HepG2 (cell line): ENCODE data around the gene LRRC8E. TPM values are rescaled to one million over a fixed set of nuclear protein-coding genes. Genes with fewer than 3 reads are reported as not detected.

Source experiments
- DR1 ChIP-seq: sonication (generic); formaldehyde crosslinking; IDR thresholded peaks from 2 replicates; pipeline ENCODE4 v1.8.0; 2021; ENCODE audit warnings: mild to moderate bottlenecking, missing genetic modification reagents, inconsistent platforms
- MIER3 ChIP-seq: IDR thresholded peaks from 2 replicates; pipeline ENCODE4 v1.6.1; 2016; ENCODE audit warnings: missing compliant biosample characterization, borderline replicate concordance
- SRSF4 ChIP-seq: fragments of 200-400 bp; formaldehyde crosslinking; IDR thresholded peaks from one replicate; pipeline ENCODE4 v1.6.1; 2018; ENCODE audit warnings: mild to moderate bottlenecking, low read depth, low read length, moderate library complexity; ENCODE audit not compliant: poor library complexity, severe bottlenecking
- ZFX ChIP-seq: sonication (generic); formaldehyde crosslinking; IDR thresholded peaks from 2 replicates; pipeline ENCODE4 v1.4.0; 2020; ENCODE audit warnings: mild to moderate bottlenecking, low read depth, missing genetic modification reagents, moderate library complexity
- ZNF431 ChIP-seq: sonication (generic); formaldehyde crosslinking; IDR thresholded peaks from 2 replicates; pipeline ENCODE4 v1.9.0; 2022; ENCODE audit warnings: missing genetic modification reagents, low read depth, mild to moderate bottlenecking, borderline replicate concordance
- polyA plus RNA-seq, 8 experiments: library from polyadenylated mRNA; depleted of rRNA in 3 of 8; stranded (reverse) in 7 of 8; unstranded in 1 of 8; fragments of >200 nt; fragmentation: Illumina TruSeq in 4 of 8; extraction: Trizol in 4 of 8; gene quantifications; 2 replicates each; pipeline versions ENCODE4 v1.2.1 to v1.2.3, GENCODE V29; 2011 to 2016; ENCODE audit warnings: low read depth in 4 of 8, missing spikeins in 1 of 8, mixed read lengths in 1 of 8; ENCODE audit not compliant: insufficient read depth in 1 of 8
- total RNA-seq, 5 experiments: library from RNA; depleted of rRNA; stranded (reverse); fragments of >200 nt; fragmentation: Illumina TruSeq; extraction: Trizol; gene quantifications; 2 replicates each; pipeline ENCODE4 v1.2.3, GENCODE V29; 2016; ENCODE audit warnings: low read depth in 1 of 5
- TF ChIP-seq, protein P1 (sequence below): IDR thresholded peaks from 2 replicates; pipeline ENCODE4 v1.6.1; 2016; ENCODE audit warnings: missing compliant biosample characterization, missing genetic modification reagents, borderline replicate concordance
- TF ChIP-seq, protein P2 (sequence below): sonication (generic); formaldehyde crosslinking; IDR thresholded peaks from 2 replicates; pipeline ENCODE4 v1.4.0; 2020; ENCODE audit warnings: missing genetic modification reagents
- TF ChIP-seq, protein P3 (sequence below): sonication (generic); formaldehyde crosslinking; IDR thresholded peaks from 2 replicates; pipeline ENCODE4 v1.5.1; 2020; ENCODE audit warnings: mild to moderate bottlenecking, missing genetic modification reagents
- TF ChIP-seq, protein P4 (sequence below): sonication (generic); formaldehyde crosslinking; IDR thresholded peaks from 2 replicates; pipeline ENCODE4 v1.4.0; 2020; ENCODE audit warnings: missing genetic modification reagents, mild to moderate bottlenecking, borderline replicate concordance
- TF ChIP-seq, protein P5 (sequence below): sonication (generic); formaldehyde crosslinking; IDR thresholded peaks from 2 replicates; pipeline ENCODE4 v1.5.0; 2020; ENCODE audit warnings: mild to moderate bottlenecking, missing genetic modification reagents, borderline replicate concordance
- TF ChIP-seq, protein P6 (sequence below): sonication (generic); formaldehyde crosslinking; IDR thresholded peaks from 2 replicates; pipeline ENCODE4 v1.4.0; 2020; ENCODE audit warnings: missing genetic modification reagents, mild to moderate bottlenecking, borderline replicate concordance
- TF ChIP-seq, protein P7 (sequence below): fragments of 450-650 bp; IDR thresholded peaks from 2 replicates; pipeline ENCODE4 v1.6.1; 2017

LRRC8E gene
- total and polyA plus RNA-seq, 2 of the 13 experiments (the other 11 are each of a cell fraction or from before 2014, with no cell fraction given) = 8.0 to 10.3 TPM

DNA sequence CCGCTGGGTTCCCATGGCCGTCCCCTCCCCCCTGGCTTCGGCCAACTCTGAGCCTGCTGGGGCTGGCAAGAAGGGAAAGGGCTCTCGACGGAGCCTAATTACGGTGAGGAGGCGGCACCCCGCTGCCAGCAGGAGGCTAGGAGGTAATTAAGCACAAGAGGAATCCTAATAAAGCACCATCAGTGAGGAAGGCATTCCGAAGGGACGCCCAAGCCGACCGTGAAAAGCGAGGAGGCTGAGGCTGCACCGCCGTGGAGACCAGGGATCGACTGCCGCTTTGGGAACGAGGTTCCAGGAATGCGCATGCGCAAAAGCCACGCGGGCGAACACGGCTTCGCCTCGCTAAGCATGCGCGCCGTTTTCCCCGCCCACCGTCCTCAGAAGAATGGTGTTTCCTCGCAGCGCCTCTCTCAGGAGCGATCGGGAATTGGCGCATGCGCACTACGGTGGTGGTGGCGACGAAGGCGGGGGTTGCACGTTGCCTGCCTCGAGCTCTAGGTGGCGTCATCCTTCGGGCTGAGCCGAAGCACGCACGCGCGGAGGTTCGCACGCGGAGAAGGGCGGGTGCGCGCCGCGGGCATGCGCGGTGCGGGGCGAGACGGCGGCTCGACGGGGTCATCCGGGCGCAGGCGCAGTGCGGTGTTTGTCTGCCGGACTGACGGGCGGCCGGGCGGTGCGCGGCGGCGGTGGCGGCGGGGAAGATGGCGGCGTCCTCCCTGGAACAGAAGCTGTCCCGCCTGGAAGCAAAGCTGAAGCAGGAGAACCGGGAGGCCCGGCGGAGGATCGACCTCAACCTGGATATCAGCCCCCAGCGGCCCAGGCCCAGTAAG is 15.1 kb downstream of the LRRC8E start, which contains the start of gene MAP2K7 (continued):
- TF ChIP-seq, protein P1, sequence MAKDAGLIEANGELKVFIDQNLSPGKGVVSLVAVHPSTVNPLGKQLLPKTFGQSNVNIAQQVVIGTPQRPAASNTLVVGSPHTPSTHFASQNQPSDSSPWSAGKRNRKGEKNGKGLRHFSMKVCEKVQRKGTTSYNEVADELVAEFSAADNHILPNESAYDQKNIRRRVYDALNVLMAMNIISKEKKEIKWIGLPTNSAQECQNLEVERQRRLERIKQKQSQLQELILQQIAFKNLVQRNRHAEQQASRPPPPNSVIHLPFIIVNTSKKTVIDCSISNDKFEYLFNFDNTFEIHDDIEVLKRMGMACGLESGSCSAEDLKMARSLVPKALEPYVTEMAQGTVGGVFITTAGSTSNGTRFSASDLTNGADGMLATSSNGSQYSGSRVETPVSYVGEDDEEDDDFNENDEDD (CRISPR knock-in tag) = peak; percentile 94
- TF ChIP-seq SRSF4 (no peak), DR1 (CRISPR knock-in tag) (peak; percentile 76; the same call in 1 of the 2 replicates), MIER3 (CRISPR knock-in tag) (0 out of 2 replicates have a peak, but pooled peaks have one; percentile 63), ZFX (CRISPR knock-in tag) (peak; percentile 80), ZNF431 (CRISPR knock-in tag) (peak; percentile 31; the same call in 1 of the 2 replicates)
- TF ChIP-seq, protein P2, sequence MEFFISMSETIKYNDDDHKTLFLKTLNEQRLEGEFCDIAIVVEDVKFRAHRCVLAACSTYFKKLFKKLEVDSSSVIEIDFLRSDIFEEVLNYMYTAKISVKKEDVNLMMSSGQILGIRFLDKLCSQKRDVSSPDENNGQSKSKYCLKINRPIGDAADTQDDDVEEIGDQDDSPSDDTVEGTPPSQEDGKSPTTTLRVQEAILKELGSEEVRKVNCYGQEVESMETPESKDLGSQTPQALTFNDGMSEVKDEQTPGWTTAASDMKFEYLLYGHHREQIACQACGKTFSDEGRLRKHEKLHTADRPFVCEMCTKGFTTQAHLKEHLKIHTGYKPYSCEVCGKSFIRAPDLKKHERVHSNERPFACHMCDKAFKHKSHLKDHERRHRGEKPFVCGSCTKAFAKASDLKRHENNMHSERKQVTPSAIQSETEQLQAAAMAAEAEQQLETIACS (CRISPR knock-in tag) = peak; percentile 95
- TF ChIP-seq, protein P3, sequence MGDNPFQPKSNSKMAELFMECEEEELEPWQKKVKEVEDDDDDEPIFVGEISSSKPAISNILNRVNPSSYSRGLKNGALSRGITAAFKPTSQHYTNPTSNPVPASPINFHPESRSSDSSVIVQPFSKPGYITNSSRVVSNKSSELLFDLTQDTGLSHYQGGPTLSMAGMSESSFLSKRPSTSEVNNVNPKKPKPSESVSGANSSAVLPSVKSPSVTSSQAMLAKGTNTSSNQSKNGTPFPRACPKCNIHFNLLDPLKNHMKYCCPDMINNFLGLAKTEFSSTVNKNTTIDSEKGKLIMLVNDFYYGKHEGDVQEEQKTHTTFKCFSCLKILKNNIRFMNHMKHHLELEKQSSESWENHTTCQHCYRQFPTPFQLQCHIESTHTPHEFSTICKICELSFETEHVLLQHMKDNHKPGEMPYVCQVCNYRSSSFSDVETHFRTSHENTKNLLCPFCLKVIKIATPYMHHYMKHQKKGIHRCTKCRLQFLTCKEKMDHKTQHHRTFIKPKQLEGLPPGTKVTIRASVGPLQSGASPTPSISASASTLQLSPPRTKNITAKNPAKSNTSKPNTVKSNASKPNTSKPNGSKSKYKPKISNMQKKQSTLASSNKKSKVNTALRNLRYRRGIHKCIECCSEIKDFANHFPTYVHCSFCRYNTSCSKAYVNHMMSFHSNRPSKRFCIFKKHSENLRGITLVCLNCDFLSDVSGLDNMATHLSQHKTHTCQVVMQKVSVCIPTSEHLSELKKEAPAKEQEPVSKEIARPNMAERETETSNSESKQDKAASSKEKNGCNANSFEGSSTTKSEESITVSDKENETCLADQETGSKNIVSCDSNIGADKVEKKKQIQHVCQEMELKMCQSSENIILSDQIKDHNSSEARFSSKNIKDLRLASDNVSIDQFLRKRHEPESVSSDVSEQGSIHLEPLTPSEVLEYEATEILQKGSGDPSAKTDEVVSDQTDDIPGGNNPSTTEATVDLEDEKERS = peak; percentile 89
- TF ChIP-seq, protein P4, sequence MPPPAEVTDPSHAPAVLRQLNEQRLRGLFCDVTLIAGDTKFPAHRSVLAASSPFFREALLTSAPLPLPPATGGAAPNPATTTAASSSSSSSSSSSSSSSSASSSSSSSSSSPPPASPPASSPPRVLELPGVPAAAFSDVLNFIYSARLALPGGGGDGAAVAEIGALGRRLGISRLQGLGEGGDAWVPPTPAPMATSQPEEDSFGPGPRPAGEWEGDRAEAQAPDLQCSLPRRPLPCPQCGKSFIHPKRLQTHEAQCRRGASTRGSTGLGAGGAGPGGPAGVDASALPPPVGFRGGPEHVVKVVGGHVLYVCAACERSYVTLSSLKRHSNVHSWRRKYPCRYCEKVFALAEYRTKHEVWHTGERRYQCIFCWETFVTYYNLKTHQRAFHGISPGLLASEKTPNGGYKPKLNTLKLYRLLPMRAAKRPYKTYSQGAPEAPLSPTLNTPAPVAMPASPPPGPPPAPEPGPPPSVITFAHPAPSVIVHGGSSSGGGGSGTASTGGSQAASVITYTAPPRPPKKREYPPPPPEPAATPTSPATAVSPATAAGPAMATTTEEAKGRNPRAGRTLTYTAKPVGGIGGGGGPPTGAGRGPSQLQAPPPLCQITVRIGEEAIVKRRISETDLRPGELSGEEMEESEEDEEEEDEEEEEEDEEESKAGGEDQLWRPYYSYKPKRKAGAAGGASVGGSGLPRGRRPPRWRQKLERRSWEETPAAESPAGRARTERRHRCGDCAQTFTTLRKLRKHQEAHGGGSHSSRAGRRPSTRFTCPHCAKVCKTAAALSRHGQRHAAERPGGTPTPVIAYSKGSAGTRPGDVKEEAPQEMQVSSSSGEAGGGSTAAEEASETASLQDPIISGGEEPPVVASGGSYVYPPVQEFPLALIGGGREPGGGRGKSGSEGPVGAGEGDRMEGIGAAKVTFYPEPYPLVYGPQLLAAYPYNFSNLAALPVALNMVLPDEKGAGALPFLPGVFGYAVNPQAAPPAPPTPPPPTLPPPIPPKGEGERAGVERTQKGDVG (CRISPR knock-in tag) = peak; percentile 74; the same call in 1 of the 2 replicates
- TF ChIP-seq, protein P5, sequence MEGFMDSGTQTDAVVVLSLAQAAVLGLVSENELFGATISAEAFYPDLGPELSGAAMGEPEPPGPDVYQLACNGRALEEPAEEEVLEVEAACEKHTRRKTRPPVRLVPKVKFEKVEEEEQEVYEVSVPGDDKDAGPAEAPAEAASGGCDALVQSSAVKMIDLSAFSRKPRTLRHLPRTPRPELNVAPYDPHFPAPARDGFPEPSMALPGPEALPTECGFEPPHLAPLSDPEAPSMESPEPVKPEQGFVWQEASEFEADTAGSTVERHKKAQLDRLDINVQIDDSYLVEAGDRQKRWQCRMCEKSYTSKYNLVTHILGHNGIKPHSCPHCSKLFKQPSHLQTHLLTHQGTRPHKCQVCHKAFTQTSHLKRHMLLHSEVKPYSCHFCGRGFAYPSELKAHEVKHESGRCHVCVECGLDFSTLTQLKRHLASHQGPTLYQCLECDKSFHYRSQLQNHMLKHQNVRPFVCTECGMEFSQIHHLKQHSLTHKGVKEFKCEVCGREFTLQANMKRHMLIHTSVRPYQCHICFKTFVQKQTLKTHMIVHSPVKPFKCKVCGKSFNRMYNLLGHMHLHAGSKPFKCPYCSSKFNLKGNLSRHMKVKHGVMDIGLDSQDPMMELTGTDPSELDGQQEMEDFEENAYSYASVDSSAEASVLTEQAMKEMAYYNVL (CRISPR knock-in tag) = no peak
- TF ChIP-seq, protein P6, sequence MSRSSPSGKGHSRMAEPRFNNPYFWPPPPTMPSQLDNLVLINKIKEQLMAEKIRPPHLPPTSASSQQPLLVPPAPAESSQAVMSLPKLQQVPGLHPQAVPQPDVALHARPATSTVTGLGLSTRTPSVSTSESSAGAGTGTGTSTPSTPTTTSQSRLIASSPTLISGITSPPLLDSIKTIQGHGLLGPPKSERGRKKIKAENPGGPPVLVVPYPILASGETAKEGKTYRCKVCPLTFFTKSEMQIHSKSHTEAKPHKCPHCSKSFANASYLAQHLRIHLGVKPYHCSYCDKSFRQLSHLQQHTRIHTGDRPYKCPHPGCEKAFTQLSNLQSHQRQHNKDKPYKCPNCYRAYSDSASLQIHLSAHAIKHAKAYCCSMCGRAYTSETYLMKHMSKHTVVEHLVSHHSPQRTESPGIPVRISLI = peak; percentile 52; the same call in 1 of the 2 replicates
- TF ChIP-seq, protein P7, sequence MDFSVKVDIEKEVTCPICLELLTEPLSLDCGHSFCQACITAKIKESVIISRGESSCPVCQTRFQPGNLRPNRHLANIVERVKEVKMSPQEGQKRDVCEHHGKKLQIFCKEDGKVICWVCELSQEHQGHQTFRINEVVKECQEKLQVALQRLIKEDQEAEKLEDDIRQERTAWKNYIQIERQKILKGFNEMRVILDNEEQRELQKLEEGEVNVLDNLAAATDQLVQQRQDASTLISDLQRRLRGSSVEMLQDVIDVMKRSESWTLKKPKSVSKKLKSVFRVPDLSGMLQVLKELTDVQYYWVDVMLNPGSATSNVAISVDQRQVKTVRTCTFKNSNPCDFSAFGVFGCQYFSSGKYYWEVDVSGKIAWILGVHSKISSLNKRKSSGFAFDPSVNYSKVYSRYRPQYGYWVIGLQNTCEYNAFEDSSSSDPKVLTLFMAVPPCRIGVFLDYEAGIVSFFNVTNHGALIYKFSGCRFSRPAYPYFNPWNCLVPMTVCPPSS = no peak
